HepG2 (cell line): Measurements from ENCODE around the gene NAV2. TPM values are rescaled to one million over a fixed set of nuclear protein-coding genes. Genes with fewer than 3 reads are reported as not detected.

Source experiments
- ATAC-seq: fragments of 200-7000 bp; cut with Tn5 transposase; 3 replicates; pipeline ENCODE4 v1.9.1; 2020; ENCODE audit warnings: mild to moderate bottlenecking, moderate library complexity
- BruUV-seq: library from RNA; stranded (reverse); fragments of 400-500 nt; replicated peaks from 2 replicates; lab custom pipeline; 2021; lab: Mats Ljungman, UMichigan
- CTCF ChIA-PET: fragments of 300-600 bp; formaldehyde crosslinking; extraction: SDS; loops from one replicate; lab custom pipeline; 2021; ENCODE audit warnings: low total read pairs, inconsistent platforms, low intra/inter-chr PET ratio; lab: Yijun Ruan, JAX
- POLR2A ChIA-PET: fragments of 350-600 bp; sonication (Branson Sonifier 250); formaldehyde crosslinking; loops from one replicate; lab custom pipeline; 2020; ENCODE audit warnings: antibody characterized with exemption, inconsistent platforms; lab: Yijun Ruan, JAX
- DNase-seq: peaks from one replicate; pipeline ENCODE4 v3.0.0-alpha.2; 2015; ENCODE audit warnings: low spot score
- FAIRE-seq: peaks from 3 replicates; lab custom pipeline; 2011; peaks lifted over from hg19 to GRCh38; lab: Jason Lieb, UNC
- H2AFZ ChIP-seq: one replicate; pipeline ENCODE4 v1.6.1; 2011; ENCODE audit warnings: low read length, inconsistent platforms
- H3K27ac ChIP-seq: fragments of 300-600 bp; 3 replicates; pipeline ENCODE4 v1.8.0; 2011; ENCODE audit warnings: mixed run types, mild to moderate bottlenecking, mixed read lengths, low read length, inconsistent platforms; ENCODE audit not compliant: insufficient read depth; ENCODE audit errors: extremely low read length
- H3K27me3 ChIP-seq, 2 experiments: fragments of 200-600 bp in 1 of 2; 2 replicates in 1 of 2; 3 replicates in 1 of 2; pipeline versions ENCODE4 v1.6.0 to v1.8.0; 2011; ENCODE audit warnings: low read length in 2 of 2, mild to moderate bottlenecking in 2 of 2, moderate library complexity in 2 of 2, inconsistent platforms in 1 of 2; ENCODE audit not compliant: insufficient read depth in 2 of 2, control insufficient read depth in 1 of 2
- H3K36me3 ChIP-seq, 2 experiments: fragments of 200-600 bp in 1 of 2; replicated peaks in 1 of 2; 2 replicates in 1 of 2; 3 replicates in 1 of 2; pipeline versions ENCODE4 v1.5.1 to v1.8.0; 2011; ENCODE audit warnings: low read length in 2 of 2, inconsistent platforms in 1 of 2; ENCODE audit not compliant: insufficient read depth in 2 of 2, control insufficient read depth in 1 of 2
- H3K4me1 ChIP-seq: 2 replicates; pipeline ENCODE4 v1.5.1; 2012; ENCODE audit warnings: low read length, inconsistent platforms; ENCODE audit not compliant: insufficient read depth
- H3K4me2 ChIP-seq: 2 replicates; pipeline ENCODE4 v1.6.0; 2011; ENCODE audit warnings: low read depth, low read length, inconsistent platforms
- H3K4me3 ChIP-seq, 3 experiments: fragments of 200-600 bp in 1 of 3; sonication (generic), shearing (Covaris generic) in 1 of 3; replicated peaks in 1 of 3; 2 replicates each; pipeline ENCODE4 v1.5.1; 2011 to 2016; ENCODE audit warnings: low read length in 3 of 3, inconsistent platforms in 2 of 3, low read depth in 2 of 3, mild to moderate bottlenecking in 2 of 3, control low read depth in 1 of 3, mixed read lengths in 1 of 3; ENCODE audit not compliant: insufficient read depth in 1 of 3
- H3K79me2 ChIP-seq: one replicate; pipeline ENCODE4 v1.6.1; 2011; ENCODE audit warnings: low read length, inconsistent platforms; ENCODE audit not compliant: insufficient read depth
- H3K9ac ChIP-seq: 2 replicates; pipeline ENCODE4 v1.6.0; 2011; ENCODE audit warnings: mild to moderate bottlenecking, low read depth, low read length, inconsistent platforms; ENCODE audit not compliant: insufficient read depth
- H3K9me3 ChIP-seq: 2 replicates; pipeline ENCODE4 v1.5.1; 2012; ENCODE audit warnings: mild to moderate bottlenecking, low read length
- H4K20me1 ChIP-seq: 2 replicates; pipeline ENCODE4 v1.6.0; 2011; ENCODE audit warnings: inconsistent platforms, mild to moderate bottlenecking, low read length, moderate library complexity; ENCODE audit not compliant: insufficient read depth
- HOXD1 ChIP-seq: sonication (generic); formaldehyde crosslinking; IDR thresholded peaks from 2 replicates; pipeline ENCODE4 v1.5.0; 2020; ENCODE audit warnings: missing genetic modification reagents
- MYC ChIP-seq: sonication (generic); formaldehyde crosslinking; IDR thresholded peaks from 2 replicates; pipeline ENCODE4 v1.9.0; 2021; ENCODE audit warnings: missing genetic modification reagents, borderline replicate concordance
- PLSCR1 ChIP-seq: sonication (generic); formaldehyde crosslinking; IDR thresholded peaks from 2 replicates; pipeline ENCODE4 v1.5.0; 2020; ENCODE audit warnings: missing genetic modification reagents, mild to moderate bottlenecking, borderline replicate concordance
- TBX2 ChIP-seq: sonication (generic); formaldehyde crosslinking; IDR thresholded peaks from 2 replicates; pipeline ENCODE4 v1.5.0; 2020; ENCODE audit warnings: missing genetic modification reagents, mild to moderate bottlenecking, borderline replicate concordance
- ZNF230 ChIP-seq: sonication (generic); formaldehyde crosslinking; IDR thresholded peaks from 2 replicates; pipeline ENCODE4 v1.4.0; 2020; ENCODE audit warnings: mild to moderate bottlenecking, missing genetic modification reagents
- ZNF7 ChIP-seq: IDR thresholded peaks from 2 replicates; pipeline ENCODE4 v1.6.1; 2016; ENCODE audit warnings: missing biosample characterization, missing genetic modification reagents
- WGBS: methylation state at CpG from one replicate; pipeline ENCODE4 v1.1.6; 2017; ENCODE audit warnings: low lambda C conversion rate; 5-methylcytosine and 5-hydroxymethylcytosine counted together
- in situ Hi-C: cut with HindIII; loops from 2 replicates; pipeline ENCODE4 v1.10.0; 2017; ENCODE audit warnings: low pct_unique_long_range_greater_than_20kb; ENCODE audit not compliant: extremely low pct_ligation_motif_present
- intact Hi-C: fragments of 100-400 bp; cut with micrococcal nuclease; formaldehyde crosslinking; loops from one replicate; pipeline ENCODE4 v1.10.0; 2022; ENCODE audit not compliant: unreplicated experiment
- polyA plus RNA-seq, 8 experiments: library from polyadenylated mRNA; depleted of rRNA in 3 of 8; stranded (reverse) in 7 of 8; unstranded in 1 of 8; fragments of >200 nt; fragmentation: Illumina TruSeq in 4 of 8; extraction: Trizol in 4 of 8; gene quantifications; 2 replicates each; pipeline versions ENCODE4 v1.2.1 to v1.2.3, GENCODE V29; 2011 to 2016; ENCODE audit warnings: low read depth in 4 of 8, missing spikeins in 1 of 8, mixed read lengths in 1 of 8; ENCODE audit not compliant: insufficient read depth in 1 of 8
- total RNA-seq, 5 experiments: library from RNA; depleted of rRNA; stranded (reverse); fragments of >200 nt; fragmentation: Illumina TruSeq; extraction: Trizol; gene quantifications; 2 replicates each; pipeline ENCODE4 v1.2.3, GENCODE V29; 2016; ENCODE audit warnings: low read depth in 1 of 5

Gene NAV2
- total and polyA plus RNA-seq, 2 of the 13 experiments (the other 11 are each of a cell fraction or from before 2014, with no cell fraction given): 9.3 to 34.6 TPM

- peaks cover 77% of the 10 kb centered on the region for H3K4me1 ChIP-seq
- H3K4me3 ChIP-seq: no peak overlapping the region
- intact Hi-C loops (loop anchor here (2.0 kb wide), 1 partner anchor 43 kb away; no protein-coding TSS in a partner anchor), in situ Hi-C loops (no loop called here)
- WGBS: 82% methylated on average over 7 of the region's 7 CpGs
- ATAC-seq (no peak), FAIRE-seq (no peak), DNase-seq (no peak)
- TF ChIP-seq PLSCR1 (CRISPR knock-in tag): no peak
- TF ChIP-seq ZNF7 (CRISPR knock-in tag): no peak
- no peak for TF ChIP-seq ZNF230 (CRISPR knock-in tag)
- ChIA-PET POLR2A (interaction anchor here (0.7 to 1.4 kb wide), 4 partner anchors 21 to 49 kb away, joined by 3 to 5 read pairs (median 4); no protein-coding TSS in a partner anchor), CTCF (no interaction called here)
- no TSS peak for BruUV-seq
- no peak overlapping the region for H3K9ac ChIP-seq
- no peak overlapping the region for H2AFZ ChIP-seq
- no peaks in the 10 kb centered on the region for H3K36me3 ChIP-seq
- no peaks in the 10 kb centered on the region for H4K20me1 ChIP-seq
- H3K79me2 ChIP-seq: no peaks in the 10 kb centered on the region
- H3K9me3 ChIP-seq: no peaks in the 10 kb centered on the region
- no peak overlapping the region for H3K27ac ChIP-seq
- H3K4me2 ChIP-seq: no peak overlapping the region
- no peaks in the 10 kb centered on the region for H3K27me3 ChIP-seq
These were observed 243.0 kb downstream of the NAV2 start for GRCh38 chr11:19955660-19956059.

DNA sequence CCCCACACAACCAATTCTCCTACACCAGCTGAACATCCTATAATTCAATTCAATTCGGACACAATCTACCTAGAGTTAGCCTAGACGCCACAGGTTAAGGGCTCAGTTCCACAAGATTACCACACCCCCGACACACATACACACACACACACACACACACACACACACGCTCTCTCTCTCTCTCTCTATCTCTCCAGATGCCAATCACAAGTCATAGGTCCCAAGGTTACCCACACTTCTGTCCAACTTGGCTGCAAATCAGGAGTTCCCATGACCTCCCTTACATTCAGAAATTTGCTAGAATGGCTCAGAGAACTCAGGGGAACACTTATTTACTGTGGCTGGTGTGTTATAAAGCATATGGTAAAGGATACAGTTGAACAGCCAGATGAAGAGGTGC is 243.6 kb downstream of the NAV2 start:
- H3K4me1 ChIP-seq: peaks cover 72% of the 10 kb centered on the region
- no TSS peak for BruUV-seq
- H3K79me2 ChIP-seq: no peaks in the 10 kb centered on the region
- no peak overlapping the region for H3K4me3 ChIP-seq
- DNase-seq (no peak), FAIRE-seq (no peak), ATAC-seq (no peak)
- H3K27me3 ChIP-seq: no peaks in the 10 kb centered on the region
- H2AFZ ChIP-seq: no peak overlapping the region
- no peaks in the 10 kb centered on the region for H4K20me1 ChIP-seq
- intact Hi-C loops (no loop called here), in situ Hi-C loops (no loop called here)
- POLR2A ChIA-PET: interaction anchor here (1.2 to 1.4 kb wide), 3 partner anchors 20 to 50 kb away, joined by 3 to 4 read pairs (median 3); no protein-coding TSS in a partner anchor
- H3K4me2 ChIP-seq: no peak overlapping the region
- no peak overlapping the region for H3K27ac ChIP-seq
- TF ChIP-seq TBX2: no peak
- TF ChIP-seq MYC (CRISPR knock-in tag): no peak
- no peak for TF ChIP-seq HOXD1
- 66% methylated on average over 4 of the region's 4 CpGs for WGBS
- CTCF ChIA-PET: no interaction called here
- H3K9me3 ChIP-seq: no peaks in the 10 kb centered on the region
- H3K9ac ChIP-seq: no peak overlapping the region
- no peaks in the 10 kb centered on the region for H3K36me3 ChIP-seq
